HFF-Myc (cell line): Measurements from ENCODE around the gene RGPD3.
"Not testable (repeated sequence)": the region's sequence is repeated elsewhere in the genome, so short reads cannot be mapped to it uniquely, and the experiment has no call there.

Source experiments
- DNase-seq: peaks from one replicate; pipeline ENCODE4 v3.0.0-alpha.2; 2011; ENCODE audit warnings: low read depth; ENCODE audit errors: extremely low read depth
- H3K4me3 ChIP-seq: replicated peaks from 2 replicates; pipeline ENCODE4 v1.5.1; 2011; ENCODE audit warnings: low read depth, mild to moderate bottlenecking, control low read depth, low read length
- CTCF ChIP-seq: IDR thresholded peaks from 2 replicates; pipeline ENCODE4 v1.5.1; 2012; ENCODE audit warnings: mild to moderate bottlenecking, low read depth, low read length, control low read depth; ENCODE audit errors: missing control alignments

The RGPD3 gene

DNA sequence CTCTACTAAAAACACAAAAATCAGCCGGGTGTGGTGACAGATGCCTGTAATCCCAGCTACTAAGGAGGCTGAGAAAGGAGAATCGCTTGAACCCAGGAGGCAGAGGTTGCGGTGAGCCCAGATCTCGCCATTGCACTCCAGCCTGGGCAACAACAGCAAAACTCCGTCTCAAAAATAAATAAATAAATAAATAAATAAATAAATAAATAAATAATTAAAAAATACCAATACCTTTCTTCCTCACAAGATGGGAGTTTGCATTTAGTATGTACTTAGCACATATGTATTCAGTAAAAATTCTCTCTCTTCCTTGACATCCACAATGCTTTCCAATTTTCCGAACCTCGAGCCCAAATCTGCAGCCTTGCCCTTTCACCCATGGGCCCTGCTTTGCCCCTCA, 32.1 kb upstream of the RGPD3 start:
- H3K4me3 ChIP-seq, DNase-seq: not testable (repeated sequence)

DNA sequence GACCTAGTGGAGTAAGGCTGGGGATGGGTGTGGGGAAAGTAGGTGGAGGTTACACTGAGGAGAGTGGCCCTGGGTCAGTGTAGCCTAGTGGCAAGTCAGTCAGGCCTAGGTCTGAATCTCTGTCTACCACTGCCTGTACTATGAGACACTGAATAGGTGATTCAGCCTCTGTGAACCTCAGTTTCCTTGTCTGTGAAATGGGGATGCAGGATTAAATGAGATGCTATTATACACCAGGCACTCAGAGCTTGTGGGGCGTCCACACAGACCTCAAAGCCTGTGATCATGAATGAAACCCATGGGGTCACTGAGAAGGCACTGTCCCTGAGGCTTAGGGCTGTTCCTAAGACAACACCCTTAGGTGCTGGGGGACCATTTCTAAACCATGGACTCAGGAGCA, 30.3 kb upstream of the RGPD3 start:
- DNase-seq, H3K4me3 ChIP-seq: not testable (repeated sequence)

- not testable (repeated sequence) for DNase-seq, H3K4me3 ChIP-seq
These were observed 24.7 kb upstream of the RGPD3 start for GRCh38 chr2:106492913-106493312.

- not testable (repeated sequence) for DNase-seq, H3K4me3 ChIP-seq
These were observed 24.2 kb upstream of the RGPD3 start for GRCh38 chr2:106492399-106492798.

DNA sequence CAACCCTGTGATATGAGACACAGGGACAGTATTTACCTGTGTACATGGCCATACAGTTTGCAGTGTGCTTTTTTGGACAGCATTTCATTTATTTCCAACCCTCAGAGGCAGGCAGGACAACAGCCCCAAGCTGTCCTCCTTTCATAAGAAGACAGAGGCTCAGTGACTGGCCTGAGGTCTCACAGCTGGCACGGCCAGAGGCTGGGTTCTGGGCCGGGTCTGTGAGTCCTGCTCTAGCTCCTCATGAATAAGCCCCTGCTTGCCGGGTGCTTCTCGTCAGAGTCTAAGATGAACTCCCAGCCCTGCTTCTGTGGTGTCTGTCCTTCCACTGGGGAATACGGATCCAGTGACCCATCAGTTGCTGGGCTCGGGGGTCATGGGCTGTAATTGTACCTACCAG, 21.5 kb upstream of the RGPD3 start:
- DNase-seq: not testable (repeated sequence)

GRCh38 chr2:106487386-106488191, 19.4 kb upstream of the RGPD3 start:
- H3K4me3 ChIP-seq, DNase-seq: not testable (repeated sequence)

More for the DNA sequence above, 21.5 kb upstream of the RGPD3 start:
- H3K4me3 ChIP-seq: not testable (repeated sequence)

DNA sequence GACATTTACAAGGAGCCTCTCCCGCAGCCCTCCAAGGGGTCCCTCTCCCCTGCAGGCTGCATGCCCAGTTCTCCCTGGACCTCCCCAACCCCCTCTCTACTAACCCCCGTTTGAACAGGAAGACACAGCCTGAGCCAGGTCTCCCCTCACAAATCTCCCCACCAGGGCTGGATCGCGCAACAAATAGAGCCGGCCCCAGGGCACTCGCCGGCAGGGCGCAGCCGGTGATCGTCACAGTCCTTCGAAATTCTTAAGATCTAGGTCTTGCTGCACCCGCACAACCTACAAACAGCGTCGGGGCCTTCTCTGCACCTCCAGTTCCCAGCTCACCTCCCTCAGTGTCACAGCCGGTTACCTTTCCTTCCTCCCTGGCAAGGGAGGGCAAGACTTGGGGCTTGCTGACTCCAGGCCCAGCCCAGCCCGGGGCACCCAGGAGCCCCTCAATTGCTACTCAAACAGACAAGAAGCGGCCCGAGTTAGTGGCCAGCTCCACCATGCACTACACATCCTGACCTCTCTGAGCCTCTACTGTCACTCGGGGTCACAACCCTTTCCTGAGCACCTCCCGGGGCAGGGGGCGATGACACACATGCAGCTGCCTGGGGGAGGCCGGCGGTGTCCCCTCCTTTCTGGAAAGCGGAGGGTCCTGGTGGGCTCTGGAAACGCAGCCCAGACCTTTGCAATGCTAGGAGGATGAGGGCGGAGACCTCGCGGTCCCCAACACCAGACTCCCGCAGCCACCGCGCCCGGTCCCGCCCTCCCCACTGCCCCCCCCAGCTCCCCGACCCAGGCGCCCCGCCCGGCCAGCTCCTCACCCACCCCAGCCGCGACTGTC, 18.6 kb upstream of the RGPD3 start, which contains the start of gene CD8B2:
Gene CD8B2 (plus strand): TSS at position 814 of the 835 bp plus-strand sequence. CDS start 63 bp downstream, outside the sequence.
- not testable (repeated sequence) for H3K4me3 ChIP-seq, DNase-seq

GRCh38 chr2:106479563-106479962, 11.3 kb upstream of the RGPD3 start:
- not testable (repeated sequence) for DNase-seq

GRCh38 chr2:106477647-106478046, 9.4 kb upstream of the RGPD3 start:
- DNase-seq, H3K4me3 ChIP-seq: not testable (repeated sequence)

More at GRCh38 chr2:106479563-106479962, 11.3 kb upstream of the RGPD3 start:
- not testable (repeated sequence) for H3K4me3 ChIP-seq

DNA sequence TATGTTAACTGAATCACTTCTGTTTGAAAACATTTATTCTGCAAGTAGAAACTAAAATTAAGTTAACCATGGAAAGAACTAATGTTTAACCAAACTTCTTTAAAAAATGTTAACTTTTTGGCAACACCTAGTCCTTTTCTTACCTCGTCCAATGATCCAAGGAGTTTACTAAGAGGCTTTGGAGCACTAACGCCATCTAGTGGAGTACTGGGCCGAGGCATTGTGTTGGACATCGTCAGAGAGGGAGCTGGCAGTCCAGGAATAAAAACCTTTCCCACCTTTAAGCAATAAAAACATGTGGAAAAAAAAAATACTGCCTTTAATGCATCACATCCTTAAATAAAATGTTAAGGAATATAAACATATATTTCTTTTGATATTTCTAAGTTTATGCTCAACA, 2.4 kb upstream of the RGPD3 start:
- TF ChIP-seq CTCF: peak; percentile 18
- not testable (repeated sequence) for H3K4me3 ChIP-seq, DNase-seq

DNA sequence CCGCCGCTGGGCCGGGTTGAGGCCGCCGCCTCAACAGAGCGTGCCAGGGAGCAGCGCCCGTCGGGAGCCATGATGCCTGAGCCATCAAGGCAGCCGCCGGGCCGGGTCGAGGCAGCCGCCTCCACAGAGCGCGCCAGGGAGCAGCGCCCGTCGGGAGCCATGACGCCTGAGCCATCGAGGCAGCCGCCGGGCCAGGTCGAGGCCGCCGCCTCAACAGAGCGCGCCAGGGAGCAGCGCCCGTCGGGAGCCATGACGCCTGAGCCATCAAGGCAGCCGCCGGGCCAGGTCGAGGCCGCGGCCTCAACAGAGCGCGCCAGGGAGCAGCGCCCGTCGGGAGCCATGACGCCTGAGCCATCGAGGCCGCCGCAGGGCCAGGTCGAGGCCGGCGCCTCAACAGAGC, 697 bp downstream of the RGPD3 start:
- not testable (repeated sequence) for H3K4me3 ChIP-seq, DNase-seq

DNA sequence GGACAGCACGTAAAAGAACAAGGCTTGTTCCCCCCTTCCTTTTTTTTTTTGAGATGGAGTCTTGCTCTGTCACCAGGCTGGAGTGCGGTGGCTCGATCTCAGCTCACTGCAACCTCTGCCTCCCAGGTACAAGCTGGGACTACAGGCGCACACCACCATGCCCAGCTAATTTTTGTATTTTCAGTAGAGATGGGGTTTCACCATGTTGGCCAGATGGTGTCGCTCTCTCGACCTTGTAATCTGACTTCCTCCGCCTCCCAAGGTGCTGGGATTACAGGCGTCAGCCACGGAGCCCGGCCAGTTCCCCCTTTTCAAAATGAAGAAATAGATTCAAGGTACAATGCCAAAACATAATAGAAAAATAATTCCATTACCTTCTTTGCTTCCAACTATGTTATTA, 6.3 kb downstream of the RGPD3 start:
- DNase-seq, H3K4me3 ChIP-seq: not testable (repeated sequence)

DNA sequence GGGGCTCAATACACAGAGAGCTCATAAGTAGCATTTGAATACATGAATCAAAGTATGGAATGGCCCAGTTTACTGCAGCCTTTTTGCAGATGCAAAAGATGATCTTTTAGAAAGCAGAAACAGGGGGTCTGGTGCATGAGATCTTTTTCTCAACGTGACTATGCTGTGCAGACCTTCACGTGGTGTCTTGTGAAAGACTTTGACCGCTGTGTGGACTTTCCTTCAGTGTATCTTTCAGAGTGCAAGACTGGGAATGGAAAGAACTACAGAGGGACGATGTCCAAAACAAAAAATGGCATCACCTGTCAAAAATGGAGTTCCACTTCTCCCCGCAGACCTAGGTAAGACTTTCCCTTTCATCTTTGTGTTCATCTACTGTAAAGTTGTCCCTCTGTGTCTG, 77.5 kb downstream of the RGPD3 start:
- not testable (repeated sequence) for H3K4me3 ChIP-seq, DNase-seq

GRCh38 chr2:106388814-106389410, 79.3 kb downstream of the RGPD3 start:
- not testable (repeated sequence) for DNase-seq

DNA sequence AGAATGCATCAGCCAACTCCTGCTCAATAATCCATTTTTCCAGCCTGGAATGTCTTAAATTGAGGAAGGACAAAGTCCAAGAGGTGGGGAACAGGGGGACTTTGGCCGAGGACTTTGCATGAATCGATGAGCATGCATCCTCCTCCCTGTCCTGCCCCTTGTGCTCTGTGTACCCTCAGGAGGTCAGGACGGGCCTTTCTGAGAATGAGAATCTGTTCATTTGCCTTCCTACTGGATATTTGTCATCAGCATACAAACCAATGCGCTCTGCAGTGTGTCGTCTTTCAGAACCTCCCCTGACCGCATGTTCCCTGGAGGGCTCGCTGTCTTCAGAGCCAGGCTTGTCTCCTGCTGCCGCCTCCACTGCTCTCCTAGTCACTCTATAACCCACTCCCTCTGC, 83.7 kb downstream of the RGPD3 start:
- not testable (repeated sequence) for H3K4me3 ChIP-seq, DNase-seq

More at GRCh38 chr2:106388814-106389410, 79.3 kb downstream of the RGPD3 start:
- H3K4me3 ChIP-seq: not testable (repeated sequence)

- not testable (repeated sequence) for H3K4me3 ChIP-seq, DNase-seq
These were observed 86.3 kb downstream of the RGPD3 start for GRCh38 chr2:106381867-106382266.

- DNase-seq, H3K4me3 ChIP-seq: not testable (repeated sequence)
These were observed 88.6 kb downstream of the RGPD3 start for GRCh38 chr2:106379567-106379966.
